Dedifferentiated amniotic fluid mesenchymal stem cell (primary cell): Measurements from ENCODE around the gene KCTD1.
"Not testable (repeated sequence)": the region's sequence is repeated elsewhere in the genome, so short reads cannot be mapped to it uniquely, and the experiment has no call there.

Source experiments
- DNase-seq: peaks from one replicate; pipeline ENCODE4 v3.0.0-alpha.2; 2016; ENCODE audit errors: extremely low spot score

The KCTD1 gene

GRCh38 chr18:26457611-26458353 is 90.6 kb downstream of the KCTD1 start:
- no peak for DNase-seq

GRCh38 chr18:26457195-26457594 is 91.2 kb downstream of the KCTD1 start:
- DNase-seq: no peak

GRCh38 chr18:26456070-26456491 is 92.3 kb downstream of the KCTD1 start:
- DNase-seq: no peak

- DNase-seq: no peak
Observed at GRCh38 chr18:26455639-26456038, 92.7 kb downstream of the KCTD1 start.

GRCh38 chr18:26454616-26455015 is 93.7 kb downstream of the KCTD1 start:
- no peak for DNase-seq

- no peak for DNase-seq
Observed at GRCh38 chr18:26454192-26454591, 94.2 kb downstream of the KCTD1 start.

- no peak for DNase-seq
Observed at GRCh38 chr18:26453386-26453901, 94.9 kb downstream of the KCTD1 start.

GRCh38 chr18:26450989-26451682 is 97.2 kb downstream of the KCTD1 start:
- DNase-seq: no peak

- no peak for DNase-seq
Observed at GRCh38 chr18:26448714-26449159, 99.6 kb downstream of the KCTD1 start.

GRCh38 chr18:26443853-26444252 is 104.5 kb downstream of the KCTD1 start:
- DNase-seq: no peak

- no peak for DNase-seq
Observed at GRCh38 chr18:26442126-26442525, 106.2 kb downstream of the KCTD1 start.

- DNase-seq: no peak
Observed at GRCh38 chr18:26440644-26441043, 107.7 kb downstream of the KCTD1 start.

- no peak for DNase-seq
Observed at GRCh38 chr18:26439537-26439936, 108.8 kb downstream of the KCTD1 start.

- no peak for DNase-seq
Observed at GRCh38 chr18:26438980-26439379, 109.4 kb downstream of the KCTD1 start.

GRCh38 chr18:26437634-26438033 is 110.7 kb downstream of the KCTD1 start:
- DNase-seq: not testable (repeated sequence)

- DNase-seq: peak; percentile 79
Observed at GRCh38 chr18:26436176-26437051, 111.9 kb downstream of the KCTD1 start.

GRCh38 chr18:26435415-26436095 is 112.8 kb downstream of the KCTD1 start:
- no peak for DNase-seq

- DNase-seq: no peak
Observed at GRCh38 chr18:26434887-26435286, 113.5 kb downstream of the KCTD1 start.

GRCh38 chr18:26432651-26433424 is 115.5 kb downstream of the KCTD1 start:
- no peak for DNase-seq

GRCh38 chr18:26429535-26430226 is 118.7 kb downstream of the KCTD1 start:
- DNase-seq: peak; percentile 91
